Gastrocnemius medialis (tissue), 4 donors: ENCODE results near the gene TAX1BP3. TPM values are rescaled to one million over a fixed set of nuclear protein-coding genes. Genes with fewer than 3 reads are reported as not detected.

Source experiments
- ATAC-seq, 2 donors: fragments of 150-250 bp; one replicate each; pipeline ENCODE4 v1.9.1; 2016
- DNase-seq, 2 donors: peaks; one replicate each; pipeline ENCODE4 v3.0.0-alpha.2; 2019
- H3K27ac ChIP-seq, 4 donors: fragments of 200-600 bp; sonication (generic); 1 replicate in 1 of 4; 2 replicates in 3 of 4; pipeline ENCODE4 v1.5.1; 2016 to 2018; ENCODE audit warnings: mild to moderate bottlenecking in 2 of 4, moderate library complexity in 1 of 4
- H3K27me3 ChIP-seq, 3 donors: fragments of 200-600 bp; sonication (generic) in 2 of 3; 1 replicate in 1 of 3; 2 replicates in 2 of 3; pipeline versions ENCODE4 v1.5.1 to v1.6.0; 2016 to 2019; ENCODE audit warnings: mild to moderate bottlenecking in 1 of 3, moderate library complexity in 1 of 3
- H3K36me3 ChIP-seq, 2 donors: fragments of 200-600 bp; sonication (generic) in 1 of 2; one replicate each; pipeline ENCODE4 v1.5.1; 2017 to 2018
- H3K4me1 ChIP-seq, 2 donors: fragments of 200-600 bp; sonication (generic) in 1 of 2; one replicate each; pipeline ENCODE4 v1.5.1; 2016 to 2017; ENCODE audit warnings: mild to moderate bottlenecking in 2 of 2
- H3K4me3 ChIP-seq, 4 donors: fragments of 200-600 bp; sonication (generic) in 3 of 4; 1 replicate in 1 of 4; 2 replicates in 3 of 4; pipeline ENCODE4 v1.5.1; 2016 to 2019; ENCODE audit warnings: mild to moderate bottlenecking in 2 of 4
- H3K9me3 ChIP-seq, 3 donors: fragments of 200-600 bp; sonication (generic) in 2 of 3; 1 replicate in 1 of 3; 2 replicates in 2 of 3; pipeline ENCODE4 v1.5.1; 2016 to 2019
- POLR2A ChIP-seq, 2 donors: fragments of 450-650 bp; IDR thresholded peaks; one replicate each; pipeline ENCODE4 v1.6.1; 2017; ENCODE audit warnings: antibody characterized with exemption in 2 of 2, mild to moderate bottlenecking in 2 of 2, moderate library complexity in 2 of 2
- in situ Hi-C, 4 donors: fragments of 200-750 bp; cut with MboI; loops; one replicate each; pipeline versions ENCODE4 v1.15.0 to v1.8.0; 2017; ENCODE audit warnings: low sequenced_read_pairs in 4 of 4
- intact Hi-C: fragments of 100-400 bp; cut with DNase I; formaldehyde crosslinking; loops from one replicate; pipeline ENCODE4 v1.15.1; 2023; ENCODE audit warnings: low total_unique reads
- total RNA-seq, 4 donors: library from RNA; depleted of rRNA; stranded (reverse); fragments of >200 nt; gene quantifications; one replicate each; pipeline versions ENCODE4 v1.1.0 to v1.2.3, GENCODE V29; 2016
- TF ChIP-seq, protein P1 (sequence below), 5 experiments: fragments of 450-650 bp in 3 of 5; fragments of 200-600 bp in 2 of 5; sonication (generic) in 2 of 5; IDR thresholded peaks in 4 of 5; conservative IDR thresholded peaks in 1 of 5; 1 replicate in 4 of 5; 2 replicates in 1 of 5; pipeline ENCODE4 v1.5.1; 2016 to 2019; ENCODE audit warnings: antibody characterized with exemption in 5 of 5, mild to moderate bottlenecking in 3 of 5, moderate library complexity in 3 of 5

The TAX1BP3 gene
- total RNA-seq, 4 donors from 2014 or later, result 24.1 to 45.1 (median 33.8) TPM

DNA sequence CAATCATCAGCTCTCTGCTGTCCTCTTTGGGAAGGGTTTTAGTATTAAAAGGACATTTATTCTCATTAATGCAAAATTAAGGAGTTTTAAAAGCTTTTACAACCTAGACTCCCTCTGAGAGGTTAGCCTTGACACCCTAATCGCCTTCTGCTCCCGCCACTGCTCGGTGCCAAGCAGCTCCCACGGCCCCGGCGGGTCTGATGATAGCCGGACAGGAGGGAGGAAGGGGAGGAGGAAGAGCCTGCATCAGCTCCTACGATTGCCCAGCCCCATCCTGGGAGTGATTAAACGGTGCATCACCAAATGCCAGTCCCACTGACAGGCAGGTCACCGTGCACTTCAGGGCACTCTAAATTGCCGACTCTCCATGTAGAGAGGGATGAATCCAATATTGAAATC, 40.6 kb downstream of the TAX1BP3 start:
- in situ Hi-C loops, result no loop called here

DNA sequence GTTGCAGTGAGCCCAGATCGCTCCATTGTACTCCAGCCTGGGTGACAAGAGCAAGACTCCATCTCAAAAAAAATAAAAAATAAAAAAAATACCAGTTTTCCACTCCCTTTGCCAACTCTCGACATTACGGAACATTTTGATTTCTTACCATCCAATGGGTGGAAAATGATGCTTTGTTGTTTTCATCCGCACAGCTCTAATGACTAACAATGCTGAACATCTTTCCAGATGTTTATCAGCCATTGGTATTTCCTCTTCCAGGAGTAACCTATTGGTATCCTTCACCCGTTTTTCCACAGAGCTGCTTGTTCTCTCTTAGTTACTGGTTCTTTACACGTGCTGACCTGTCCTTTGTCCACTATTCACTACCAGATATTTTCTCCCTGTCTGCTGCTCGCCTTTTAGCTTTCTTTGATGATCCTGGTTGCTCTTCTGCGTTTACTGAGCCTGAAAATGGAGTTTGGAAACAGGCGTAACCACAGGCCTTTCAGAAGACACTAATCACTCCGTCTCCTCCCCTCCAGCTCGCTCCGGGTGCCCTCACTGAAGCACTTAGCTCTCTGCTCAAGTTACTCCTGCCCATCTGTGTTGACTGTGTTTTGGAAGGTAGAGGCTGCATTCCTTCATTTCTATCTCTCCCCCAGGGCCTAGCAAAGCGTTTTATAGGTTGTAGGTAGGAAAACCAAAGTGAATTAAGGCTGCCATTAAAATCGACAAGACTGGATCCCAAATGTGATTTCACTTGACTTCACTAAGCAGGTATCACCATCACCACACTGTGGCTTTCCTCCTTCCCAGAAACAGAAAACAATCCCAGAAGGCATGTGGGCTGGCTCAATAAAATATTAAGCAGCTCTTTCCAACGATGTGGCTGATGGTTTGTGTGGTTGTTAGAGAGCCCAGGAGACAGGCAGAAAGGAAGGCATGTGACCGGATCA, 41.3 kb downstream of the TAX1BP3 start:
- H3K27ac ChIP-seq, result peak overlapping the region; percentile 5 to 50 (median 10)
- in situ Hi-C loops, result no loop called here

More for the DNA sequence above, 40.6 kb downstream of the TAX1BP3 start:
- no peak for ATAC-seq
- peak overlapping the region in 2 of 4 donors; percentile 6 to 50 for H3K27ac ChIP-seq
- H3K27me3 ChIP-seq, result no peaks in the 10 kb centered on the region
- no peak overlapping the region for H3K4me3 ChIP-seq
- no peaks in the 10 kb centered on the region for H3K9me3 ChIP-seq
- no peak for TF ChIP-seq POLR2A (IDR thresholded peaks at IDR 0.05)
- TF ChIP-seq, protein P1, sequence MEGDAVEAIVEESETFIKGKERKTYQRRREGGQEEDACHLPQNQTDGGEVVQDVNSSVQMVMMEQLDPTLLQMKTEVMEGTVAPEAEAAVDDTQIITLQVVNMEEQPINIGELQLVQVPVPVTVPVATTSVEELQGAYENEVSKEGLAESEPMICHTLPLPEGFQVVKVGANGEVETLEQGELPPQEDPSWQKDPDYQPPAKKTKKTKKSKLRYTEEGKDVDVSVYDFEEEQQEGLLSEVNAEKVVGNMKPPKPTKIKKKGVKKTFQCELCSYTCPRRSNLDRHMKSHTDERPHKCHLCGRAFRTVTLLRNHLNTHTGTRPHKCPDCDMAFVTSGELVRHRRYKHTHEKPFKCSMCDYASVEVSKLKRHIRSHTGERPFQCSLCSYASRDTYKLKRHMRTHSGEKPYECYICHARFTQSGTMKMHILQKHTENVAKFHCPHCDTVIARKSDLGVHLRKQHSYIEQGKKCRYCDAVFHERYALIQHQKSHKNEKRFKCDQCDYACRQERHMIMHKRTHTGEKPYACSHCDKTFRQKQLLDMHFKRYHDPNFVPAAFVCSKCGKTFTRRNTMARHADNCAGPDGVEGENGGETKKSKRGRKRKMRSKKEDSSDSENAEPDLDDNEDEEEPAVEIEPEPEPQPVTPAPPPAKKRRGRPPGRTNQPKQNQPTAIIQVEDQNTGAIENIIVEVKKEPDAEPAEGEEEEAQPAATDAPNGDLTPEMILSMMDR (IDR thresholded peaks at IDR 0.05 in 4 of 5, conservative IDR thresholded peaks at IDR 0.05 in 1 of 5), result no peak
- H3K4me1 ChIP-seq, result peaks cover 0 to 9% of the 10 kb centered on the region in 2 donors
- intact Hi-C loops, result no loop called here
- DNase-seq, result no peak
- peaks cover 0 to 60% of the 10 kb centered on the region in 2 donors for H3K36me3 ChIP-seq

DNA sequence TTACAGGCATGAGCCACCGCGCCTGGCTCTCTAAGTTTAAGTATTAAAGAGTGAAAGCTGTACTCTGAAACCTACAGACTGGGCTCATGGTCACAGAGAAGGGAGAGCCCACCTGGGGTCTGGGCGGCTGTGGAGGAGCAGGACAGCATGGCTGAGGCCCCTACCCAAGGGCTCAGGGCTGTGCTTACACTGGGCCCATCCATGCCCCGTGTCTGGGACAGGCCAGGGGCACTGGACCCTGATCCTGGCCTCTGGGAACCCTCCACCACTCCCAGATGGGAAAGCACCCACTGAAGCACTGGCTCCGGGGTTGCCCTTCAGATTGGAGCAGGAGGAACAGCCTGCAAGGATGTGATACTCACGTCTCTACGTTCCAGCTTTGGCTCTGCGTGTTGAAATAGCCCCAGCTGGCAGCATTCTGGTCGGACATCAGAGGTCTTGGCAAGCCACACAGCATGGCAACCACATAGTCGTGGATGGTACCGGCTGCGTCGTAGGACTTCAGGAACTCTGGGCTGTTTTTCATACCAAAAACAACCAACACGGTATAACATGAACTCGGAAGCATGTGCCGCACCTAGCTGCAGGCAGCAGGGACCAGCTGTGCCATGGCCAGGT, 45.3 kb downstream of the TAX1BP3 start:
- no peaks in the 10 kb centered on the region for H3K4me1 ChIP-seq
- in situ Hi-C loops, result no loop called here
- no peak overlapping the region for H3K4me3 ChIP-seq
- no peaks in the 10 kb centered on the region for H3K9me3 ChIP-seq
- H3K27me3 ChIP-seq, result no peaks in the 10 kb centered on the region
- peak overlapping the region in 1 of 4 donors; percentile 46 for H3K27ac ChIP-seq
- peak; percentile 69 to 89 for ATAC-seq
- peaks cover 0 to 83% of the 10 kb centered on the region in 2 donors for H3K36me3 ChIP-seq
- DNase-seq, result peak in 1 of 2 donors; percentile 69
- intact Hi-C loops, result no loop called here
- TF ChIP-seq, protein P1 (IDR thresholded peaks at IDR 0.05 in 4 of 5, conservative IDR thresholded peaks at IDR 0.05 in 1 of 5), result no peak
- TF ChIP-seq POLR2A (IDR thresholded peaks at IDR 0.05), result no peak

More for the DNA sequence above, 41.3 kb downstream of the TAX1BP3 start:
- Histone ChIP-seq H3K36me3 (peaks cover 0 to 65% of the 10 kb centered on the region in 2 donors), H3K4me1 (peaks cover 0 to 9% of the 10 kb centered on the region in 2 donors), H3K9me3 (no peaks in the 10 kb centered on the region), H3K27me3 (no peaks in the 10 kb centered on the region), H3K4me3 (no peak overlapping the region)
- no peak for TF ChIP-seq POLR2A (IDR thresholded peaks at IDR 0.05)
- TF ChIP-seq, protein P1 (IDR thresholded peaks at IDR 0.05 in 4 of 5, conservative IDR thresholded peaks at IDR 0.05 in 1 of 5), result no peak
- intact Hi-C loops, result no loop called here
- ATAC-seq (no peak), DNase-seq (no peak)

DNA sequence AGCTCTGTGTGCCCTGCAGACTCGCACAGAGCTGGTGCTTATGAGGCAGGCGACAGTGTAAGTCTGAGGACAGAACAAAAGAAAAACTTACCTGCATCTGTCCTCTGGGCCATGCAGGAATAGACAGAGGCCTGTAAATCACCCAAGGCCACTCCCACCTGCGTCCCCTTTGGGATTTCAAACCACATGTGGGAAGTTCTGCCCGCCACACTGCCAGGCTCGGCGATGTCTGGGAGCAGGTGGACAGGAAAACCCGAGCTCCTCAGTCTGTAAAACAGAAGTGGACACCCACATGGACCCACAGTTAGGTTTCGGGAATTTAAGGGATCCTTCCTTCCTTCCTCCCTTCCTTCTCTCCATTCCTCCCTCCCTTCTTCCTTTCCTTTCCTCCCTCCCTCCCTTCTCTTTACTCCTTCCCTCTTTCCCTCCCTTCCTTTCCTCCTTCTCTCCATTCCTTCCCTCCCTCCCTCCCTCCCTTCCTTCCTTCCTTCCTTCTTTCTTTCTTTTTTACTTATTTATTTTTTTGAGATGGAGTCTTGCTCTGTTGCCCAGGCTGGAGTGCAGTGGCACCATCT, 47.1 kb downstream of the TAX1BP3 start:
- TF ChIP-seq, protein P1 (IDR thresholded peaks at IDR 0.05 in 4 of 5, conservative IDR thresholded peaks at IDR 0.05 in 1 of 5), result no peak
- no peak for TF ChIP-seq POLR2A (IDR thresholded peaks at IDR 0.05)
- in situ Hi-C loops (no loop called here), intact Hi-C loops (no loop called here)
- H3K4me1 ChIP-seq, result no peaks in the 10 kb centered on the region
- H3K27ac ChIP-seq, result no peak overlapping the region
- H3K27me3 ChIP-seq, result no peaks in the 10 kb centered on the region
- ATAC-seq, result no peak
- no peak for DNase-seq
- peaks cover 5 to 91% of the 10 kb centered on the region in 2 donors for H3K36me3 ChIP-seq
- no peaks in the 10 kb centered on the region for H3K9me3 ChIP-seq
- no peak overlapping the region for H3K4me3 ChIP-seq
